PC-3 (cell line): ENCODE results near the gene RAPGEF4.

Experiments used
- CTCF ChIP-seq: fragments of 300-600 bp; sonication (generic); conservative IDR thresholded peaks from 2 replicates; pipeline ENCODE4 v1.5.1; 2017; ENCODE audit warnings: antibody characterized with exemption, low read depth, mild to moderate bottlenecking, low read length
- EZH2phosphoT487 ChIP-seq: fragments of 300-600 bp; sonication (generic); IDR thresholded peaks from 2 replicates; pipeline ENCODE4 v1.6.1; 2018; ENCODE audit warnings: mild to moderate bottlenecking, antibody characterized with exemption, low read length, borderline replicate concordance

GRCh38 chr2:172813314-172813888 is 77.8 kb downstream of the RAPGEF4 start:
- TF ChIP-seq CTCF = peak; percentile 86
- no peak for TF ChIP-seq EZH2phosphoT487
